GM19023 (cell line): Measurements from ENCODE around the gene PRKD1.

ENCODE experiments used
- ATAC-seq: cut with Tn5 transposase; IDR thresholded peaks from one replicate; pipeline ENCODE4 v1.9.1; 2021; ENCODE audit warnings: mild to moderate bottlenecking, moderate library complexity; ENCODE audit not compliant: unreplicated experiment

The PRKD1 gene

DNA sequence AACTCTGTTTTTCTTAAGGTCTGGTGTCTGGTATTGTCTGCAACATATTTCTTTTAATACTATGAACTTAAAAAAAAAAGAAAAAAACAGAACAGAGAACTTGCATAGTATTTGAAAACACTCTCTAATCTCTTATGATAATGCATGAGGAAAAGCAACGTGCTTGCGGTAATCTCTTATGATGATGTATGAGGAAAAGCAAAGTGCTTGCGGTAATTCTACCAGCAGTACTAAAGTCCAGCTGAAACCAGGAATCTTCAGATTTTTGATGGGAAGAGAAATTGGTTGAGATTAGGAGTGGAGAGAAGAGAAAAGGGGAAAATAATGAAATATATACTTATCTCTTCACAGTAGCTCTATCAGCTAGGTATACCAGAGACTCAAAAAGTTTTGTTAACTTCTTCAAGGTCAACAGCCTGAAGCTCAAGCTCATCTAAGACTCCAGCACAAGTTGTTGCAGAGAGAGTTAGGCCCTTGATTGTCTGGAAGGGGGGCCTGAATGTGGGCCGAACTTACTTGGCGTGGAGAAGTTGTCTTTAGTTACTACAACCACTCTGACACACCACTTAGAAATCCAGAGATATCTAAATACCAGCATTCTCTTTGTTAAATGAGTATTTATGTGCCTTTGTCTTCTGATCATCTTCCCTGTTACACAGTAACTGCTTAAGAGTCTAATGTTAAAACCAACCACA, 240.4 kb downstream of the PRKD1 start:
- ATAC-seq = no peak

DNA sequence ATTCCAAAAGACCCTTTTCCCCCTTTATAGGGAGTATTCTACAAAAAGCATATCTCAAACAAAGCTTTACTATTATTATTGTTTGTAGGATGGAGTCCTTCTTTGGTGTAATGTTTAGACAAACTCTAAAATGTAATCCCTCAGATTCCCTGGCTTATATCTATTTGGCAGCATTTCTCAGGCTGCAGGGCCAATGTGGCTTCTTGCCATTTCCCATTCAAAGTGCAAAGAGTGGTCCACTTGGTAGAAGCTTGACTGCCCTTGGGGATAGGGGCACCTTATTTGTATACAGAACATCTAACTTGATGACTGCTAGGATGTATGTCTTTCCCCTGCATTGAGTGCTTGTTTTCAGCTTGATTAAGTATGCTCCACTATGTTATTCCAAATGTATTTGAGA, 242.7 kb downstream of the PRKD1 start:
- no peak for ATAC-seq

DNA sequence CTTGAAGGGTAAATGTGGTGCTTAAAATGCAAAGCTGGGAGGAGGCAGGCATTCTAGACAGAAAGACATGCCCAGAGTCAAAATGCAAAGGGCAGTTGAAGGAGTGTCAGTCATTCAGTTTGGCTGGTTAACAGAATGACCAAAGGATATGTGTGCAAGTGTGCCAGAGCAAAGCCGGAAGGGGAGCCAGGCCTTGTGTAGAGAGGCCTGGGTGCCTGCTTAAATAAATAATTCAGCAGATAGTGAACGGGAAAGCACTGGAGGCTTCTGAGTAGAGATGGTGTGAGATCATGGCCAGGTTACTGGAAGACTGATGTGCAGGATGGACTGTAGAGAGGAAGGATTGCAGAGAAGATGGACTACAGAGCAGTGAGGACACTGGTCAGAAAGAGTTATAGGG, 244.9 kb downstream of the PRKD1 start:
- ATAC-seq = no peak

DNA sequence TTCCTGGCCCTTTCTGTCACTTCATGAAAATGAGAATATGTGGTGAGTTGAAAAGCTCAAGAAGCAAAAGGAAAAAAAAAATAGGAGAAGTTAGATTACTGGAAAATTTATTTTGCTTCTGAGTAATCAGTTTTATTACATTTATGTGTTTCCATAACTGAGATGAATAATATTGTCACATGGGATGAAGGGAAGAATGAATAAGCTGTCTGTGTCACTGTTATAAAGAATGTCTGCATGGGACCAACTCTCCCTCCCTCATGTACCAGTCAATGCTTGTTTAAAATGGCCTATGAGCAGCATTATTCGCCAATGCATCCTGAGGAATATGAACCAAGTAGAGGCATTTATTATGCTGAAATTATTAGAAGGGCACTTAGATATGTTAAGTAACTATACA, 246.3 kb downstream of the PRKD1 start:
- no peak for ATAC-seq

DNA sequence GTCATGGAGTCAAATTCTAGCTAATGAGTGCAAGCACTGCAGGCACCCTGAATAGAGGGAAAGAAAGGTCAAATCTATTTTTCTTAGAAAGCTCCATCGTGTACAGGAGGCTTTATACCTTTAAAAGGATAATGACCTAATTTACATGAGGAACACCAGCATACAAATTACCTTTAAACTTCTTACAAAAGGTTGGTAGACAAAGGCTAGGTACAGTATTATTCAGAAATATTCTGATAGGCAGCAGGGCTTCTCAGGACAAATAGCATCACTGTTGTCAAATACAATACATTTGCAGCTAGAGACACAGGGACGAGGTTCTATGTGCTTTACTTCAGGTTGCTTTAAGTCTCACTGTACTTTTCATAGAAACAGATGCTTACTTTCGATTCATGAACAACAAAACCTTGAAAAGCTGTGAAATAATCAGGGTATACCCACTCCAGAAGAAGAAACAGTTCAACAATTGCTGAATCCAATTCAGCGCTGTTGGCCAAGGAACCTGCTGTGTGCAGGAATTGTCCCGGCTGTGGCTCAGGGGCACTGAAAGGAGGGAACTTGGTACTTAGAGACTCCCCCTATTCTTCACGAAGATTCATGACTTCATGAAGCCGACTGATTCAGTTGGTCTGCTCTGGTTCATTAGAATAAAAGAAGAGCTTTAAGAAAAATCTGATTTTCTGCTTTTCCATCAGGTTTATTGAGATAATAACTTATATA, 252.9 kb downstream of the PRKD1 start:
- ATAC-seq = no peak

DNA sequence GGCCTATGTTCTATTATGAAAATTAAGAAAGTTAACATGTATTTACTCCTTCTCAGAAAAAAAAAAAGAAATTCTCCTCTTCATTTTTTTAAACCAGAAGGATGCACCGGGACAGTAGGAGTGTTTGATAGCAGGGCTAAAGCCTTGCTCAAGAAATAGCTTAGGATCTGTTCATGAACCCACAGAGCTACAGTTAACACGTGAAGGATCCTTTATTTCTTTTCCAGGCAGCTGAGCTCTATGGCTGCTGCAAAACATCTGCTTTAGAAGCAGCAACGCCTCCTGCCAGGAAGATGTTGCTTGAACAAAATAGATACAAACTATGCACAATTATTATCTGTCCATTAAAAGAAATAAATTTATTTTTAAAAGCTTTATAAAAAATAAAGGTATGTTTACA, 254.8 kb downstream of the PRKD1 start:
- no peak for ATAC-seq

DNA sequence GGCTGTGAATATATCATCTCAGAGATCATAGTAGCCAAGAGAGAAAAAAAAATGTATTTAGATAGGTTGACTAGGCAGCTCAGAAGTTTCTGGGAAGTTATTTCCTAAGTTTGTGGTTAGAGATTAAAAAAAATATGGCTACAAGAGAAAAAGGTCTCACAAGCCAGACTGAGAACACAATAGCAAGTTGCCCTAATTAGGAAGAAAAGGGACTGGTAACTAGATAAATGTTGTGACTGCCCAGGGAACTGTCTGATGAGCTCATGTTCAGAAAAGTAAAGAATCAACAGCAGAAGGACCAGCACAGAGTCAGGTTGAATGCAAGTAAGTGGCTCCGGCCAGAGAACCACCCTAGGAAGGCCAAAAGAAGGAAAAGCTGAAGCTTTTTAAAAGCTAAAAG, 256.6 kb downstream of the PRKD1 start:
- ATAC-seq = no peak

DNA sequence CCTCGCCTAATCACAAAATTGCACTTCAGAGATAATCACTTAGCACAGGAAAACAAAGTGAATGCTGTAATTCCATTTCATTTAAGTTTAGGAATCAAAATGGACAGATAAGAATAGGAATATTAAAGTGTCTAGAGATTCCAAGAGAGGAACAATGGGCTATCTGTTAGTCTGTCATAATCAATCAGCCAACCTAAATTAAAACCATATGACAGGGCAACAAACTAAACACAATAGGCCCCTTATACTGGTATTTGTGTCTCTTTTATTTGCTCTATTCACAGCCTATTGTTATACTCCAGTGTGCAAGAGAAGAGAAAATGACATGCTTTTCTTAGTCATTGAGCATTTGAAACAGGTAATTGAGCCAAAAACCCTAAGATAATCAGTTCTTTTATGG, 259.4 kb downstream of the PRKD1 start:
- ATAC-seq = no peak

DNA sequence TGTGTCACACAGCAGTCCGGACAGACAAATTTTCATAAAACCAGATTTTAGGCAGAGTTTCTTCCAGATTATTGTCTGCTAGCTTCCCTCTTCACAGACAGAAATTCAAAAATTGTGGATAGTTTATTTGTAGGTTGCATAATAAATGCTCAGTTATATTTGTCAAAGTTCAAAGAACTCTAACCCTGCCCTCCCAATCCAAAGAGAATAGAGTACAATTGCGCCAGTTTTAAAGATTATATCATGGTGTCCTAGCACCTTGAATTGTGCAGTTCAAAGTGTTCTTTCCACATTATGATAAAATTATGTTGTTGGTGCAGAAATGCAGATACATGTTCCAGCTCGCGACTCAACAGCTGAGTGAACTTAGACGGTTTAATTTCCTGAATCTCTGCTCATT, 263.1 kb downstream of the PRKD1 start:
- no peak for ATAC-seq

DNA sequence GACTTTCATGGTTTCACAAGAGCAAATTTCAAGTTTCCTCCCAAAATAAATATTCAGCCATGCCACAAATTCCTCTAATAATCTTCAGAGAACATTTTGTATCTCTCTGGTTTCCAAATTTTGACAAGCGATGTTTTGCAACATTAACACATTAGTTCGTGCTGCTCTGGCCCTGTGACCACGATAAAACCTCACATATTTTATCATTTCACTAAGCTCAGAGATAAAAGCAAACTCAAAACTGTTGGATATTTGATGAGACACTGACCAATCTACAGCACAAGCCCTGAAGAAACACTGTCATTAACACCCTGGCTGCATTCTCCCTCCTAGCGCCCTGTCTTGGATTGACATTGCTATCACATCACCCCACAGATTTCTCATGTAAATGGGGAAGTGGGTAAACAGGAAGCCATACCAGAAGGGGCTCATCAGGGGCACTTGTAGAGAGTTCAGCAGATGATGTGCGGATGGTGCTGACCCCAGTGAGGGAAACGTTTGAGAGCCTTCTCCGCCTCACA, 264.3 kb downstream of the PRKD1 start:
- no peak for ATAC-seq

DNA sequence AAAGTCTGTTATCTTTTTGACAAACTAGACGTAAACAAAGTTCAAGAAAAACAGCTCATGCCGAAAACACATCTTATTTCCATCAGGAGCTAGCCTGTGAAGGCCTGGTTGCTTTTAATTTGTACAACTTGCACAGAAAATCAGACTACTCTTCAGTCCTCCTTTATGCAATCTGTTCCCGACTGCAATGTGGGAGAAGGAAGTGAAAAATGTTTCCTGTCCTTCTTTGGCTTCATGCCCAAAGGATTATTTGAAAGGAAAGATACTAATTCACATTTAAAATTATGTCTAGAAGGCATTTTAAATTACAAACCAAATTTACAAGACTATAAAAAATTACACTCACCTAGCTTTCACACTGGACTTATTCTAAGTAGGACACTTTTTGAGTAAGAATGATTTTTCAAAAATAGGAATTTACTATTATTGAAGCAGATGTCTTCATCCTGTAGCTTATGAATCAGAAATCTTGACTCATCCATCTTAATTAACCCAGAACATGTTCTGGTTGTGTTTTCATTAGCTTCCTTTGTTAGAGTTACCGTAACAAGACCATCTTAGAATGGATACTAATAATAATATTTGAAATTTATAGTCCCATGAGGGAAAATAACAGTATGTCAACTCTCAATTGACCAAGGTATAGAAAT, 272.6 kb downstream of the PRKD1 start:
- no peak for ATAC-seq

DNA sequence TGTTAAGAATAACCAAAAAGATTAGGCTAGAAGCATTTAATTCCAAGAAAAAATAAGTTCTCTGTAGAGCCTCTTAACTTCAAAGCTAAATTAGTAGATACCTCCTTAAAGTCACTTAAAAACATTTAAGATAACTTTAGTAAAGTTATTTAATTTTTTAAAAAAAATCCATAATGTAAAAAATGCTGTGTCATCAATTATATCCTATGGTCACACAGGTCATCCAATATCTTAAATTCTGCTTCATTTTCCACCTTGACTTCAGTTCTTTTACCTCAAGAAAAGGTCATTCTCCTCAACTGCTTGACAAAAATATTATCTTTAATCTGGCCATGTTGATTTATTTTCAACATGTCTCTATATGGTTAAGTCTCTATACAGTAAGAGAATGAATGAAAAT, 274.3 kb downstream of the PRKD1 start:
- ATAC-seq = no peak

DNA sequence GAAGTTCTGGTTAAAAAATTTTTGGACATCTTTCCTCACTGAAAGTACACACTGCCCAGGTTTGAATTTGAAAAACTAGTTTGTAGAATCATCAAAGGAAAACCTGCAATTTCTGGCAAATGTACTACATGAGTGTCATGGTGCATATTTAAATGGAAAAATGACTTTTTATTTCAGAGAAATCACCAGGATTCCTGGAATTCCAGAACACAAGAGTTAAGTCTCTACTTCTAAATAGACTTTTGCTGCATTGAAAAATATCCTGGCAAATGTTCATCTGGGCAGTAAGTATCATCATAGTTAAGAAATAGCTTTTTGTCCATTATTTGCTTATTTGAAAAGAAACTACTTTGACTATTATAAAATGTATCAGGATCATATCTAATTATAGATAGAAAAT, 275.1 kb downstream of the PRKD1 start:
- no peak for ATAC-seq

DNA sequence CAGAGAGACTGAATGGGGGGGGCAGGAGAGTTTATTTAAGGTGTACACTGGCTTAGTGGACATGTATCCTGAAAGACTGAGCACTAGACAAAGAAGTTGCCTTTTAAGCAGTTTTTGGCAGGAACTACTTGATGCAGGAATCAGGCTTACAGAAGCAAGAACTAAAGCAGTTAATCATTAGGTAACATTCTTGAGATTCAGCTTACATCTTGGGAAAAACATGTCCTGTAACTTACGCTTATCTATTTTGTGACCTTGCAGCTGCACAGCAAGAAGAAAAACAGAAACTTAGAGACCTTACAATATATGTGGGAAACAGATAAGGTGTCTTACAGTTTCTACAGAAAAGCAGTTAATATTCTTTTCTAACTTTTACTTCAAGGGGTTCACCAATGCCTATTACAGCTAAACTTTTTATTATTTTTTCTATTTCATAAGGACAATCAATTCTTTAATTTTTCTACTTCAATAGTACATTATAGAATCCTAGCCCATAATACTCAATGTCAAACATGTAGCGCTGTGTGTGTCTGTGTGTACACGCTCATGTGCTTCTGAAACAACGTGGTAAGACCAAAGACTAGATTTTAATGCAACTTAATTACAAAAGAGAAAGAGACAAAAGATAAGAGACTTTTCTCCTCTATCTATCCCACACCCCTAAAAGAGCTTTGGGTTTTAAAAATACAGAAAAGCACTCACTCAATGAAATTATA, 276.9 kb downstream of the PRKD1 start:
- no peak for ATAC-seq

DNA sequence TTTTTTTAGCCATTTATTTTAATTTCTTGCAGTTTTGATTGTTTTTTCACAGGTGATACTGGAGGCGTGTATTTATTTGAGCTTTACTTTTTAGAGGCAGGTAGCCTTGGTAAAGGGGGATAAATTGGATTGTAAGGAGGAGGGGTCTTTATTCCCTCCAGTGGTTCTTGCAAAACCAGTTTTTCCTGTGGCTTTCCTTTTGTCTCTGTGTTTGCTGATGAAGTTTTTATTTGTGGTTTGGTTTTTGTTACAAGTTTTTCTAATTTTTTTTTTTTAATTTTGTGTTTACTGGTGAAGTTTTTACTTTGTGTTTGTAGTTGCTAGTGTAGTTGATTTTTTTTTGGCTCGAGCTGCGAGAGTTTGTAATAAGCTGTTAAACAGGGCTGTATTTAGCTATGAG, 278.5 kb downstream of the PRKD1 start:
- no peak for ATAC-seq

DNA sequence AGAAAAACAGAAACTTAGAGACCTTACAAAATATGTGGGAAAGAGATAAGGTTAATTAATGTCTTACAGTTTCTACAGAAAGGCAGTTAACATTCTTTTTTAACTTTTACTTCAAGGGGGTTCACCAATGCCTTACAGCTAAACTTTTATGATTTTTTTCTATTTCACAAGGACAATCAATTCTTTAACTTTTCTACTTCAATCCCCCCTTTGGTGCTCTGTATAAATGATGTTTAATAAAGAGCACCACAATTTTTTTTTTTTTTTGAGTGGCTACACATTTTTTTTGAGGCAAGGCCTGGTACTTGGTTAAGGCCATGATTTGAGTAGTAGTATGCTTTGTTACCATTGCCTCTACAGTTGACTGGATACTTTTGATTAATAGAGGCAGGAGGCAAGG, 279.6 kb downstream of the PRKD1 start:
- ATAC-seq = no peak

DNA sequence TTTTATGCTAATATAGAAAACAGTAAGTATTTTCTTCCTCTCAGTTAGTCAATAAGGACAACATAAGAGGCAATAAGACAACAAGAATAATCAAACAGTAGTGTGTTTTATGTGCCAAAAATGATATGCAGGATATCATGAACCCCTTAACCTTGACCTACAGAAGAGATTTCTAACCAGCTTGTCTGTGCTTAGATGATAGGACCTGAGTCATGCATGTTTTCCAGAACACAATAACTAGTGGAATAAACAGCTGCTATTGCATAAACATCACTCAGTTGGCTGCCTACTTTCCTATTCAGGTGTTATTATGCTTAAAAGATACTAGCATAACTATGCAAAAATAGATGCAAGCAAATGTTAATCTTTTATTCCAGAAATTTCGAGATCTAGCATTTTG, 282.5 kb downstream of the PRKD1 start:
- no peak for ATAC-seq

DNA sequence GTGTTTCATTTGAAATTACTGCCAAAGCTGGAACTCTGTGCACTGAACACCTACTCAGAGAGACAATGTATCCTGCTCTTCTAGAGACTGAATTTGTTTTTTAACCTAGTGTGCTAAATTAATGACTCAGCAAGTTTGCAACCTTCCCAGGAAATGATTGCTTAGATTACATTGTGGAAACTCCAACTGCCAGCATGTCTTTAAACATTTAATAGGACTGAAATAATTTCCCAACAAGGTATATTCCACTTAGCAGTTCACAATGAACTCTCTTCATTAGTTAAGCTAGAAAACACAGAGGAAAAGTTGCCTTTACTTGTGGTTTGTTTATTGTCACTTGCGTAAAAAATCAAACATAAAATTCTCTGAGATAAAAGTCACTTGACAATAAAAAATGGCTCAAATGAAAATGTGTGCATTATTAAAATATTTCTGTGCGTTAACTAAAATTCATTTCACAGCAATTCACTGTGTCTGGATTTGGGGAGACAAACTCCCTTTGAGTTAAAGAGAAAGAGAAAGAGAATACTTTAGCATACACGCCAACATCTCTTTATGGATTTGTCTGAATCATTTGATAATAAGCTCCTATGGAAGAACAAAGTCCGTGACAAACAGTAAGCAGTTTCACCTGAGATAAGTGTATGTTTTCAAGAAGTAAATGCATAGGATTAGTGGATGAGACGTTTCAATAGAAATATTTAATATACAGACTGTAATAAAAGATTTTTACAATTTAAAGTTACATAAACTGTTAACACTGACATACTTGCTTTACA, 284.0 kb downstream of the PRKD1 start:
- ATAC-seq = no peak

DNA sequence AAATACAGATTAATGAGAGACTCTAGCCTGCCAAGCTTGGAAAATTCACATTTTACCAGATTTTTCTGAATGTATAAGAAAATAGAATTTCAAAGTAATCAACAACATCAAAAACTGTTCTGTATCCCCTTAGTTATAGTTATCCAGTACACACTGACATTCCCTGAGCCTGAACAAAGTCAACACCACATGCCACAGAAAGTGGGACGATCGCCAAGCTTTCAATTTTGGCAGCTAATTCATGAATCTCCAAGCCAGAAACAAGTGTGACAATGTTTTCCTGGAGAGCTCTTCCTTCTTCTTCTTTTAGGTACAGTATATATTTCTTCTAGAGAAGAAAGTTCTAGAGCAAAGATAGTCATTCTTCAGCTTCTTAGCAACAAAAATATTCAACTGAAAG, 290.2 kb downstream of the PRKD1 start:
- ATAC-seq = no peak

DNA sequence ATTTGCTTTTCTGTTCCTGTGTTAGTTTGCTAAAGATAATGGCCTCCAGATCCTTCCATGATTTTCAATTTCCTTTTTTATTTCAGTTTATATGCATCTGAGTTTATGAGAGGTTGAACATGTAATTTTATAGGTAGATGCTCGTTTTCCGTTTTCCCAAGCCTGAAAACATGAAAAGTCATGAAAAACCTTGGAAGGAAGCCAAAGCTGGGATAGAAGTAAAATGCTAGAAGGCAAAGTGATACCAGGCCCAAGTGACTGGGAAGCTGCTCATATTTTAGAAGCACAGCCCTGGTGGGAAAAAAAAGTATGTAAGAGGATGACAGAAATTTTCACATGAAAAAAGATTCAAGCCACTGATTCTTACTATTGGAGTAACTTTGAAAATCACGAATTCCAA, 290.8 kb downstream of the PRKD1 start:
- ATAC-seq = no peak
